ENCODE measurements around the gene SON. TPM values are rescaled to one million over a fixed set of nuclear protein-coding genes. Genes with fewer than 3 reads are reported as not detected.

Gene SON
- total RNA-seq, 1 donor from 2014 or later: 395 TPM

- H3K27ac Mint-ChIP-seq: no peak overlapping the region
- no peak for DNase-seq (ENCODE audit: low spot score, unreplicated experiment)
- peaks cover 31% of the 10 kb centered on the region for H3K36me3 Mint-ChIP-seq (ENCODE audit: insufficient read depth)
- TF ChIP-seq CTCF (IDR thresholded peaks at IDR 0.05; ENCODE audit: unreplicated experiment): no peak
- H3K27me3 Mint-ChIP-seq: no peaks in the 10 kb centered on the region
- no peak overlapping the region for H3K4me3 Mint-ChIP-seq (ENCODE audit: low read depth)
- no peaks in the 10 kb centered on the region for H3K9me3 Mint-ChIP-seq (ENCODE audit: low read depth)
- no peaks in the 10 kb centered on the region for H3K4me1 Mint-ChIP-seq (ENCODE audit: low read depth)
Measured at GRCh38 chr21:33518899-33519298, 23.9 kb upstream of the SON start.

GRCh38 chr21:33522297-33522952 lies 20.4 kb upstream of the SON start:
- DNase-seq (ENCODE audit: low spot score, unreplicated experiment): no peak
- Mint-ChIP-seq H3K9me3 (ENCODE audit: low read depth) (no peaks in the 10 kb centered on the region), H3K4me3 (ENCODE audit: low read depth) (no peak overlapping the region), H3K36me3 (ENCODE audit: insufficient read depth) (peaks cover 19% of the 10 kb centered on the region), H3K27me3 (no peaks in the 10 kb centered on the region), H3K27ac (no peak overlapping the region), H3K4me1 (ENCODE audit: low read depth) (no peaks in the 10 kb centered on the region)
- no peak for TF ChIP-seq CTCF (IDR thresholded peaks at IDR 0.05; ENCODE audit: unreplicated experiment)

GRCh38 chr21:33522953-33523349 lies 19.9 kb upstream of the SON start:
- TF ChIP-seq CTCF (IDR thresholded peaks at IDR 0.05; ENCODE audit: unreplicated experiment): no peak
- Mint-ChIP-seq H3K9me3 (ENCODE audit: low read depth) (no peaks in the 10 kb centered on the region), H3K4me3 (ENCODE audit: low read depth) (no peak overlapping the region), H3K36me3 (ENCODE audit: insufficient read depth) (peaks cover 20% of the 10 kb centered on the region), H3K4me1 (ENCODE audit: low read depth) (no peaks in the 10 kb centered on the region), H3K27ac (no peak overlapping the region), H3K27me3 (no peaks in the 10 kb centered on the region)
- no peak for DNase-seq (ENCODE audit: low spot score, unreplicated experiment)

- no peak overlapping the region for H3K27ac Mint-ChIP-seq
- no peaks in the 10 kb centered on the region for H3K4me1 Mint-ChIP-seq (ENCODE audit: low read depth)
- no peak overlapping the region for H3K4me3 Mint-ChIP-seq (ENCODE audit: low read depth)
- no peaks in the 10 kb centered on the region for H3K27me3 Mint-ChIP-seq
- H3K9me3 Mint-ChIP-seq (ENCODE audit: low read depth): no peaks in the 10 kb centered on the region
- TF ChIP-seq CTCF (IDR thresholded peaks at IDR 0.05; ENCODE audit: unreplicated experiment): no peak
- H3K36me3 Mint-ChIP-seq (ENCODE audit: insufficient read depth): peaks cover 31% of the 10 kb centered on the region
- DNase-seq (ENCODE audit: low spot score, unreplicated experiment): no peak
Measured at GRCh38 chr21:33531007-33531406, 11.8 kb upstream of the SON start.

- peaks cover 28% of the 10 kb centered on the region for H3K36me3 Mint-ChIP-seq (ENCODE audit: insufficient read depth)
- no peak for DNase-seq (ENCODE audit: low spot score, unreplicated experiment)
- H3K27ac Mint-ChIP-seq: no peak overlapping the region
- H3K27me3 Mint-ChIP-seq: no peaks in the 10 kb centered on the region
- H3K4me3 Mint-ChIP-seq (ENCODE audit: low read depth): no peak overlapping the region
- TF ChIP-seq CTCF (IDR thresholded peaks at IDR 0.05; ENCODE audit: unreplicated experiment): no peak
- peaks cover 13% of the 10 kb centered on the region for H3K4me1 Mint-ChIP-seq (ENCODE audit: low read depth)
- no peaks in the 10 kb centered on the region for H3K9me3 Mint-ChIP-seq (ENCODE audit: low read depth)
Measured at GRCh38 chr21:33537212-33537611, 5.6 kb upstream of the SON start.

Data from progenitor cell of endocrine pancreas (in vitro differentiated cells).